ENCODE data around the gene LMBRD1. TPM values are rescaled to one million over a fixed set of nuclear protein-coding genes. Genes with fewer than 3 reads are reported as not detected.

Gene LMBRD1
- total RNA-seq, 1 donor, result 36.2 TPM

GRCh38 chr6:69775585-69775849 is 21.3 kb downstream of the LMBRD1 start:
- H3K27ac ChIP-seq (ENCODE audit: low read depth, low read length), result no peak overlapping the region
- H2AFZ ChIP-seq (ENCODE audit: low read length), result no peak overlapping the region
- H4K20me1 ChIP-seq (ENCODE audit: insufficient read depth, low read length), result no peaks in the 10 kb centered on the region
- no peak for DNase-seq (ENCODE audit: insufficient read length, low spot score, missing footprints)
- no peak overlapping the region for H3K4me2 ChIP-seq (ENCODE audit: insufficient read depth, low read length)
- H3K36me3 ChIP-seq (ENCODE audit: insufficient read depth, low read length), result no peaks in the 10 kb centered on the region
- no peaks in the 10 kb centered on the region for H3K79me2 ChIP-seq (ENCODE audit: insufficient read depth, low read length)
- no peaks in the 10 kb centered on the region for H3K4me1 ChIP-seq (ENCODE audit: insufficient read depth, low read length)
- H3K4me3 ChIP-seq (ENCODE audit: insufficient read depth, low read length), result no peak overlapping the region
- TF ChIP-seq CTCF (IDR thresholded peaks at IDR 0.05; ENCODE audit: extremely low read depth, low read depth, low read length), result no peak
- H3K9me3 ChIP-seq (ENCODE audit: low read depth, low read length), result no peaks in the 10 kb centered on the region
- H3K27me3 ChIP-seq (ENCODE audit: insufficient read depth, low read length), result no peaks in the 10 kb centered on the region

- Histone ChIP-seq H3K36me3 (ENCODE audit: insufficient read depth, low read length) (no peaks in the 10 kb centered on the region), H4K20me1 (ENCODE audit: insufficient read depth, low read length) (peaks cover 3% of the 10 kb centered on the region), H3K79me2 (ENCODE audit: insufficient read depth, low read length) (no peaks in the 10 kb centered on the region), H2AFZ (ENCODE audit: low read length) (no peak overlapping the region), H3K27me3 (ENCODE audit: insufficient read depth, low read length) (no peaks in the 10 kb centered on the region), H3K4me2 (ENCODE audit: insufficient read depth, low read length) (no peak overlapping the region), H3K9me3 (ENCODE audit: low read depth, low read length) (no peaks in the 10 kb centered on the region), H3K27ac (ENCODE audit: low read depth, low read length) (no peak overlapping the region), H3K4me3 (ENCODE audit: insufficient read depth, low read length) (no peak overlapping the region), H3K4me1 (ENCODE audit: insufficient read depth, low read length) (no peaks in the 10 kb centered on the region)
- no peak for TF ChIP-seq CTCF (IDR thresholded peaks at IDR 0.05; ENCODE audit: extremely low read depth, low read depth, low read length)
- no peak for DNase-seq (ENCODE audit: insufficient read length, low spot score, missing footprints)
These were observed 21.8 kb downstream of the LMBRD1 start for GRCh38 chr6:69774740-69775584.

- DNase-seq (ENCODE audit: insufficient read length, low spot score, missing footprints), result no peak
- no peak overlapping the region for H3K4me2 ChIP-seq (ENCODE audit: insufficient read depth, low read length)
These were observed 25.5 kb downstream of the LMBRD1 start for GRCh38 chr6:69771158-69771906.

More at GRCh38 chr6:69771158-69771906, 25.5 kb downstream of the LMBRD1 start:
- H3K27ac ChIP-seq (ENCODE audit: low read depth, low read length), result no peak overlapping the region
- no peak overlapping the region for H2AFZ ChIP-seq (ENCODE audit: low read length)
- no peaks in the 10 kb centered on the region for H3K9me3 ChIP-seq (ENCODE audit: low read depth, low read length)
- peaks cover 6% of the 10 kb centered on the region for H4K20me1 ChIP-seq (ENCODE audit: insufficient read depth, low read length)
- no peaks in the 10 kb centered on the region for H3K4me1 ChIP-seq (ENCODE audit: insufficient read depth, low read length)
- no peaks in the 10 kb centered on the region for H3K36me3 ChIP-seq (ENCODE audit: insufficient read depth, low read length)
- no peak for TF ChIP-seq CTCF (IDR thresholded peaks at IDR 0.05; ENCODE audit: extremely low read depth, low read depth, low read length)
- H3K27me3 ChIP-seq (ENCODE audit: insufficient read depth, low read length), result no peaks in the 10 kb centered on the region
- H3K4me3 ChIP-seq (ENCODE audit: insufficient read depth, low read length), result no peak overlapping the region
- H3K79me2 ChIP-seq (ENCODE audit: insufficient read depth, low read length), result no peaks in the 10 kb centered on the region

Data from osteoblast (primary cell).